Esophagus squamous epithelium (tissue), 5 donors: ENCODE measurements around the gene RPL3. TPM values are rescaled to one million over a fixed set of nuclear protein-coding genes. Genes with fewer than 3 reads are reported as not detected.

ENCODE experiments used
- DNase-seq: peaks from one replicate; lab custom pipeline; 2025; lab: John Stamatoyannopoulos, UW
- H3K27ac ChIP-seq, 4 donors: fragments of 200-600 bp; sonication (generic); one replicate each; pipeline ENCODE4 v1.5.1; 2016 to 2019; ENCODE audit warnings: mild to moderate bottlenecking in 1 of 4
- H3K27me3 ChIP-seq, 4 donors: fragments of 200-600 bp; sonication (generic); 1 replicate in 3 of 4; 2 replicates in 1 of 4; pipeline versions ENCODE4 v1.5.1 to v1.6.0; 2017 to 2021; ENCODE audit warnings: antibody characterized with exemption in 1 of 4
- H3K36me3 ChIP-seq, 3 donors: fragments of 200-600 bp; sonication (generic); one replicate each; pipeline ENCODE4 v1.5.1; 2016 to 2019
- H3K4me1 ChIP-seq, 3 donors: fragments of 200-600 bp; sonication (generic); one replicate each; pipeline ENCODE4 v1.5.1; 2017 to 2019
- H3K4me3 ChIP-seq, 4 donors: fragments of 200-600 bp; sonication (generic); 1 replicate in 3 of 4; 2 replicates in 1 of 4; pipeline ENCODE4 v1.5.1; 2016 to 2019; ENCODE audit warnings: mild to moderate bottlenecking in 2 of 4, moderate library complexity in 1 of 4
- H3K9me3 ChIP-seq, 3 donors: fragments of 200-600 bp; sonication (generic); one replicate each; pipeline ENCODE4 v1.5.1; 2016 to 2019
- CTCF ChIP-seq, 6 experiments: fragments of 450-650 bp in 4 of 6; fragments of 200-600 bp in 2 of 6; sonication (generic) in 2 of 6; IDR thresholded peaks; one replicate each; pipeline ENCODE4 v1.5.1; 2016 to 2019; ENCODE audit warnings: antibody characterized with exemption in 6 of 6, mild to moderate bottlenecking in 4 of 6, moderate library complexity in 4 of 6
- POLR2A ChIP-seq, 4 donors: fragments of 450-650 bp; IDR thresholded peaks; one replicate each; pipeline ENCODE4 v1.6.1; 2017; ENCODE audit warnings: antibody characterized with exemption in 4 of 4, mild to moderate bottlenecking in 4 of 4, moderate library complexity in 3 of 4
- WGBS, 2 donors: methylation state at CpG; one replicate each; pipeline ENCODE4 v1.1.5; 2018; 5-methylcytosine and 5-hydroxymethylcytosine counted together
- intact Hi-C: fragments of 100-400 bp; cut with DNase I; formaldehyde crosslinking; loops from one replicate; pipeline ENCODE4 v1.15.0; 2022
- total RNA-seq, 4 donors: library from RNA; depleted of rRNA; stranded (reverse); fragments of >200 nt; gene quantifications; one replicate each; pipeline ENCODE4 v1.1.0, GENCODE V29; 2016
- donor health status: DM: yes; HTN: yes; CAD: no.

RPL3 gene
- total RNA-seq, 4 donors from 2014 or later: 1,469 to 2,891 (median 2,008) TPM

GRCh38 chr22:39289533-39289932 is 29.9 kb downstream of the RPL3 start:
- intact Hi-C loops: no loop called here
- WGBS, 2 donors: 70 to 88% methylated on average over 6 of the region's 14 CpGs
- no peak for DNase-seq
- Histone ChIP-seq H3K9me3 (peaks cover 0 to 8% (median 8%) of the 10 kb centered on the region in 3 donors), H3K27ac (no peak overlapping the region), H3K36me3 (no peaks in the 10 kb centered on the region), H3K27me3 (no peaks in the 10 kb centered on the region), H3K4me1 (peaks cover 26 to 53% (median 27%) of the 10 kb centered on the region in 3 donors), H3K4me3 (no peak overlapping the region)
- TF ChIP-seq POLR2A (IDR thresholded peaks at IDR 0.05) (no peak), CTCF (IDR thresholded peaks at IDR 0.05) (no peak)

- Histone ChIP-seq H3K9me3 (peaks cover 0 to 10% (median 9%) of the 10 kb centered on the region in 3 donors), H3K36me3 (no peaks in the 10 kb centered on the region), H3K4me1 (peaks cover 36 to 56% (median 38%) of the 10 kb centered on the region in 3 donors), H3K27ac (no peak overlapping the region), H3K4me3 (no peak overlapping the region), H3K27me3 (no peaks in the 10 kb centered on the region)
- intact Hi-C loops: no loop called here
- no peak for TF ChIP-seq POLR2A (IDR thresholded peaks at IDR 0.05)
- no peak for TF ChIP-seq CTCF (IDR thresholded peaks at IDR 0.05)
- DNase-seq: no peak
- WGBS, 2 donors: 92 to 96% methylated on average over 8 to 9 of the region's 13 CpGs
These were observed 31.1 kb downstream of the RPL3 start for GRCh38 chr22:39288135-39288898.

- intact Hi-C loops: no loop called here
- DNase-seq: no peak
- no peak overlapping the region for H3K4me3 ChIP-seq
- H3K27me3 ChIP-seq: no peaks in the 10 kb centered on the region
- H3K36me3 ChIP-seq: no peaks in the 10 kb centered on the region
- TF ChIP-seq CTCF (IDR thresholded peaks at IDR 0.05) (no peak), POLR2A (IDR thresholded peaks at IDR 0.05) (no peak)
- H3K27ac ChIP-seq: peak overlapping the region in 3 of 4 donors; percentile 29 to 43 (median 34)
- WGBS, 2 donors: 51 to 68% methylated on average over 6 to 8 of the region's 8 CpGs
- peaks cover 0 to 10% (median 9%) of the 10 kb centered on the region in 3 donors for H3K9me3 ChIP-seq
- peaks cover 37 to 56% (median 43%) of the 10 kb centered on the region in 3 donors for H3K4me1 ChIP-seq
These were observed 32.2 kb downstream of the RPL3 start for GRCh38 chr22:39287076-39287725.

GRCh38 chr22:39284983-39285382 is 34.4 kb downstream of the RPL3 start:
- no peaks in the 10 kb centered on the region for H3K36me3 ChIP-seq
- H3K4me1 ChIP-seq: peaks cover 18 to 36% (median 24%) of the 10 kb centered on the region in 3 donors
- whole genome bisulfite sequencing, 2 donors: 80 to 85% methylated on average over 3 of the region's 3 CpGs
- no peak overlapping the region for H3K27ac ChIP-seq
- TF ChIP-seq POLR2A (IDR thresholded peaks at IDR 0.05): no peak
- TF ChIP-seq CTCF (IDR thresholded peaks at IDR 0.05): no peak
- no peak overlapping the region for H3K4me3 ChIP-seq
- intact Hi-C loops: no loop called here
- peaks cover 0 to 10% (median 9%) of the 10 kb centered on the region in 3 donors for H3K9me3 ChIP-seq
- no peak for DNase-seq
- no peaks in the 10 kb centered on the region for H3K27me3 ChIP-seq
